B cell (primary cell): ENCODE results near the gene RASSF3. TPM values are rescaled to one million over a fixed set of nuclear protein-coding genes. Genes with fewer than 3 reads are reported as not detected.

Source experiments
- ATAC-seq: fragments of 200-7000 bp; cut with Tn5 transposase; one replicate; pipeline ENCODE4 v1.10.0; 2021; ENCODE audit warnings: low read depth, mild to moderate bottlenecking, moderate number of reproducible peaks, moderate library complexity
- CTCF ChIA-PET: fragments of 350-600 bp; sonication (Branson Sonifier 250); formaldehyde crosslinking; loops from one replicate; lab custom pipeline; 2021; ENCODE audit warnings: antibody characterized with exemption, inconsistent platforms; lab: Charles Lee
- POLR2A ChIA-PET: fragments of 350-600 bp; sonication (Branson Sonifier 250); formaldehyde crosslinking; loops from one replicate; lab custom pipeline; 2021; ENCODE audit warnings: antibody characterized with exemption; lab: Charles Lee
- DNase-seq: peaks from one replicate; pipeline ENCODE4 v3.0.0; 2013
- H2AFZ ChIP-seq: 2 replicates; pipeline ENCODE4 v1.6.1; 2012; ENCODE audit warnings: mild to moderate bottlenecking, low read depth, low read length; ENCODE audit not compliant: insufficient read depth, poor library complexity, severe bottlenecking
- H3K27ac ChIP-seq, 2 donors: 1 replicate in 1 of 2; 2 replicates in 1 of 2; pipeline ENCODE4 v1.5.1; 2012 to 2013; ENCODE audit warnings: low read length in 2 of 2, mild to moderate bottlenecking in 2 of 2, moderate library complexity in 1 of 2
- H3K27me3 ChIP-seq, 4 experiments: fragments of 200-600 bp in 1 of 4; sonication (generic) in 1 of 4; replicated peaks in 1 of 4; 1 replicate in 2 of 4; 2 replicates in 2 of 4; pipeline versions ENCODE4 v1.6.1 to v1.7.0; 2013 to 2016; ENCODE audit warnings: low read length in 3 of 4, mild to moderate bottlenecking in 2 of 4, mixed read lengths in 1 of 4, moderate library complexity in 1 of 4; ENCODE audit not compliant: insufficient read depth in 4 of 4, control insufficient read depth in 3 of 4; ENCODE audit errors: control extremely low read depth in 1 of 4
- H3K36me3 ChIP-seq, 2 experiments: replicated peaks in 1 of 2; 1 replicate in 1 of 2; 2 replicates in 1 of 2; pipeline versions ENCODE4 v1.6.1 to v1.7.1; 2013; ENCODE audit warnings: low read length in 1 of 2; ENCODE audit not compliant: insufficient read depth in 2 of 2, control insufficient read depth in 1 of 2; ENCODE audit errors: control extremely low read depth in 1 of 2, extremely low read depth in 1 of 2
- H3K4me1 ChIP-seq, 2 donors: fragments of 200-600 bp in 1 of 2; sonication (generic) in 1 of 2; 1 replicate in 1 of 2; 2 replicates in 1 of 2; pipeline versions ENCODE4 v1.5.1 to v1.6.1; 2013 to 2017; ENCODE audit warnings: low read length in 2 of 2; ENCODE audit not compliant: control insufficient read depth in 2 of 2, insufficient read depth in 2 of 2
- H3K4me2 ChIP-seq: replicated peaks from 2 replicates; pipeline ENCODE3; 2012; ENCODE audit warnings: mild to moderate bottlenecking, low read depth, low read length; ENCODE audit not compliant: poor library complexity, severe bottlenecking
- H3K4me3 ChIP-seq, 5 experiments: fragments of 200-600 bp in 1 of 5; sonication (generic) in 1 of 5; 1 replicate in 3 of 5; 2 replicates in 2 of 5; pipeline versions ENCODE4 v1.5.1 to v1.7.0; 2011 to 2016; ENCODE audit warnings: low read length in 4 of 5, mild to moderate bottlenecking in 4 of 5, low read depth in 2 of 5, control low read depth in 1 of 5, moderate library complexity in 1 of 5; ENCODE audit not compliant: insufficient read depth in 1 of 5; ENCODE audit errors: control extremely low read depth in 1 of 5, extremely low read depth in 1 of 5
- H3K79me2 ChIP-seq: fragments of 200-600 bp; sonication (generic); one replicate; pipeline ENCODE4 v1.6.0; 2016; ENCODE audit warnings: low read length; ENCODE audit not compliant: control insufficient read depth, insufficient read depth
- H3K9ac ChIP-seq: fragments of 200-600 bp; sonication (generic); 2 replicates; pipeline ENCODE4 v1.6.1; 2017; ENCODE audit warnings: mild to moderate bottlenecking, low read length, moderate library complexity
- H3K9me3 ChIP-seq, 3 donors: one replicate each; pipeline versions ENCODE4 v1.6.1 to v1.7.1; 2013; ENCODE audit warnings: low read length in 2 of 3; ENCODE audit not compliant: control insufficient read depth in 2 of 3, insufficient read depth in 1 of 3; ENCODE audit errors: control extremely low read depth in 1 of 3
- H4K20me1 ChIP-seq: 2 replicates; pipeline ENCODE4 v1.6.0; 2012; ENCODE audit warnings: mild to moderate bottlenecking, low read length; ENCODE audit not compliant: insufficient read depth, control insufficient read depth, poor library complexity, severe bottlenecking
- H3K27ac Mint-ChIP-seq: one replicate; pipeline ENCODE4 v1.8.0; 2021; ENCODE audit warnings: mixed read lengths
- H3K27me3 Mint-ChIP-seq: one replicate; pipeline ENCODE4 v1.8.0; 2021; ENCODE audit warnings: mixed read lengths
- H3K4me1 Mint-ChIP-seq: one replicate; pipeline ENCODE4 v1.8.0; 2021; ENCODE audit warnings: mixed read lengths
- H3K4me3 Mint-ChIP-seq: one replicate; pipeline ENCODE4 v1.8.0; 2021; ENCODE audit warnings: mixed read lengths
- H3K9me3 Mint-ChIP-seq: one replicate; pipeline ENCODE4 v1.8.0; 2022; ENCODE audit warnings: mixed read lengths; ENCODE audit not compliant: insufficient read depth
- CTCF ChIP-seq: fragments of 200-600 bp; IDR thresholded peaks from one replicate; pipeline ENCODE4 v1.8.0; 2022; ENCODE audit warnings: antibody characterized with exemption, mild to moderate bottlenecking
- EZH2 ChIP-seq: IDR thresholded peaks from 2 replicates; pipeline ENCODE4 v1.6.1; 2012; ENCODE audit warnings: borderline replicate concordance, low read depth, mild to moderate bottlenecking, moderate library complexity, low read length; ENCODE audit not compliant: insufficient read depth, poor library complexity, severe bottlenecking
- WGBS: methylation state at CpG from one replicate; pipeline ENCODE4 v1.1.5; 2013; ENCODE audit warnings: missing lambda C conversion rate; ENCODE audit not compliant: insufficient coverage; 5-methylcytosine and 5-hydroxymethylcytosine counted together
- intact Hi-C: fragments of 100-400 bp; cut with micrococcal nuclease; formaldehyde crosslinking; loops from one replicate; pipeline ENCODE4 v1.10.0; 2022
- polyA plus RNA-seq: library from polyadenylated mRNA; depleted of rRNA; stranded (reverse); fragments of >200 nt; gene quantifications from 2 replicates; pipeline ENCODE4 v1.2.3, GENCODE V29; 2012
- total RNA-seq, 2 donors: library from RNA; stranded (reverse); fragments of 120-200 nt in 1 of 2; gene quantifications; 1 replicate in 1 of 2; 2 replicates in 1 of 2; pipeline versions ENCODE4 v1.2.3 to v1.2.4, GENCODE V29; 2013 to 2022

Gene RASSF3
- total and polyA plus RNA-seq, 2 donors (not counting 1 experiment from before 2014, with no cell fraction given) = 25.8 to 104 TPM

- H3K9me3 ChIP-seq = no peaks in the 10 kb centered on the region
- intact Hi-C loops = no loop called here
- ChIA-PET POLR2A (no interaction called here), CTCF (no interaction called here)
- H3K4me3 Mint-ChIP-seq = no peak overlapping the region
- H3K4me2 ChIP-seq = no peak overlapping the region
- WGBS = no CpG with 5 or more reads among the region's 1 CpG
- H3K9ac ChIP-seq = no peak overlapping the region
- ATAC-seq (no peak), DNase-seq (no peak)
- H3K27me3 Mint-ChIP-seq = no peaks in the 10 kb centered on the region
- no peak overlapping the region for H3K27ac ChIP-seq
- H3K79me2 ChIP-seq = no peaks in the 10 kb centered on the region
- H3K9me3 Mint-ChIP-seq = no peaks in the 10 kb centered on the region
- no peak overlapping the region for H2AFZ ChIP-seq
- H3K4me1 Mint-ChIP-seq = no peaks in the 10 kb centered on the region
- no peaks in the 10 kb centered on the region for H4K20me1 ChIP-seq
- no peaks in the 10 kb centered on the region for H3K27me3 ChIP-seq
- no peak overlapping the region for H3K27ac Mint-ChIP-seq
- H3K4me3 ChIP-seq = no peak overlapping the region
- H3K36me3 ChIP-seq = peaks cover 0 to 54% of the 10 kb centered on the region in 2 experiments
- no peaks in the 10 kb centered on the region for H3K4me1 ChIP-seq
- TF ChIP-seq EZH2 (no peak), CTCF (no peak)
Observed at GRCh38 chr12:64720884-64721283, 110.6 kb downstream of the RASSF3 start.

GRCh38 chr12:64722835-64723234, 112.5 kb downstream of the RASSF3 start:
- no peaks in the 10 kb centered on the region for H3K27me3 Mint-ChIP-seq
- peaks cover 0 to 43% of the 10 kb centered on the region in 2 experiments for H3K36me3 ChIP-seq
- no peaks in the 10 kb centered on the region for H3K4me1 ChIP-seq
- intact Hi-C loops = no loop called here
- CTCF ChIA-PET = interaction anchor here (0.7 to 1.3 kb wide), 3 partner anchors 25 to 173 kb away, joined by 3 to 4 read pairs (median 3); no protein-coding TSS in a partner anchor
- no peak for ATAC-seq
- H2AFZ ChIP-seq = no peak overlapping the region
- no peak for DNase-seq
- H3K9me3 Mint-ChIP-seq = no peaks in the 10 kb centered on the region
- H3K4me3 ChIP-seq = no peak overlapping the region
- H3K27ac Mint-ChIP-seq = no peak overlapping the region
- no peaks in the 10 kb centered on the region for H3K27me3 ChIP-seq
- TF ChIP-seq EZH2 (no peak), CTCF (no peak)
- no peaks in the 10 kb centered on the region for H3K9me3 ChIP-seq
- no peaks in the 10 kb centered on the region for H4K20me1 ChIP-seq
- no peaks in the 10 kb centered on the region for H3K79me2 ChIP-seq
- POLR2A ChIA-PET = no interaction called here
- 100% methylated on average over 4 of the region's 4 CpGs for WGBS
- no peak overlapping the region for H3K4me3 Mint-ChIP-seq
- H3K27ac ChIP-seq = no peak overlapping the region
- no peaks in the 10 kb centered on the region for H3K4me1 Mint-ChIP-seq
- no peak overlapping the region for H3K9ac ChIP-seq
- H3K4me2 ChIP-seq = no peak overlapping the region
